H1 (cell line): Measurements from ENCODE around the gene RNF10. TPM values are rescaled to one million over a fixed set of nuclear protein-coding genes. Genes with fewer than 3 reads are reported as not detected.

Experiments used
- CTCF ChIA-PET: fragments of 300-600 bp; sonication (Branson Sonifier 250); formaldehyde crosslinking; loops from one replicate; lab custom pipeline; 2021; ENCODE audit not compliant: partially characterized antibody; lab: Charles Lee
- POLR2A ChIA-PET: fragments of 300-600 bp; sonication (Branson Sonifier 250); formaldehyde crosslinking; loops from one replicate; lab custom pipeline; 2021; ENCODE audit warnings: inconsistent platforms; ENCODE audit not compliant: partially characterized antibody; lab: Charles Lee
- DNase-seq, 2 experiments: peaks; one replicate each; pipeline versions ENCODE4 v3.0.0 to v3.0.0-alpha.2; 2010 to 2022; ENCODE audit warnings: low spot score in 2 of 2, low read depth in 1 of 2, mixed read lengths in 1 of 2
- FAIRE-seq: peaks from 2 replicates; lab custom pipeline; 2011; peaks lifted over from hg19 to GRCh38; lab: Jason Lieb, UNC
- H2AFZ ChIP-seq: 2 replicates; pipeline ENCODE4 v1.8.1; 2012; ENCODE audit warnings: low read length, inconsistent platforms
- H2AK5ac ChIP-seq: 2 replicates; pipeline ENCODE4 v1.6.1; 2013; ENCODE audit warnings: low read depth, low read length
- H2BK120ac ChIP-seq: replicated peaks from 2 replicates; pipeline ENCODE3; 2013; ENCODE audit warnings: low read depth, low read length, inconsistent platforms
- H2BK12ac ChIP-seq: 2 replicates; pipeline ENCODE4 v1.6.1; 2013; ENCODE audit warnings: low read depth, low read length
- H2BK15ac ChIP-seq: 2 replicates; pipeline ENCODE4 v1.6.1; 2013; ENCODE audit warnings: low read length
- H2BK20ac ChIP-seq: 2 replicates; pipeline ENCODE4 v1.6.1; 2013; ENCODE audit warnings: low read length
- H2BK5ac ChIP-seq: 2 replicates; pipeline ENCODE4 v1.6.1; 2013; ENCODE audit warnings: low read depth, low read length
- H3K14ac ChIP-seq: 2 replicates; pipeline ENCODE4 v1.6.1; 2013; ENCODE audit warnings: inconsistent platforms; ENCODE audit not compliant: insufficient read length
- H3K18ac ChIP-seq: 2 replicates; pipeline ENCODE4 v1.6.1; 2013; ENCODE audit warnings: low read length; ENCODE audit errors: extremely low read depth
- H3K23ac ChIP-seq: 2 replicates; pipeline ENCODE4 v1.6.1; 2013; ENCODE audit warnings: inconsistent platforms; ENCODE audit not compliant: insufficient read length
- H3K23me2 ChIP-seq: 2 replicates; pipeline ENCODE4 v1.6.1; 2013; ENCODE audit warnings: low read depth, low read length
- H3K27ac ChIP-seq: 2 replicates; pipeline ENCODE4 v1.6.1; 2011; ENCODE audit warnings: low read depth, low read length, inconsistent platforms
- H3K27me3 ChIP-seq, 4 experiments: replicated peaks in 1 of 4; 1 replicate in 1 of 4; 2 replicates in 3 of 4; pipeline versions ENCODE4 v1.6.1 to v1.8.1; 2011 to 2013; ENCODE audit warnings: low read length in 3 of 4, mild to moderate bottlenecking in 3 of 4, inconsistent platforms in 2 of 4, mixed read lengths in 2 of 4, moderate library complexity in 1 of 4; ENCODE audit not compliant: control insufficient read depth in 3 of 4, insufficient read depth in 3 of 4; ENCODE audit errors: extremely low read depth in 1 of 4
- H3K36me3 ChIP-seq, 4 experiments: 2 replicates each; pipeline versions ENCODE4 v1.6.1 to v1.8.1; 2011 to 2013; ENCODE audit warnings: mild to moderate bottlenecking in 4 of 4, low read length in 3 of 4, moderate library complexity in 2 of 4, control low read depth in 1 of 4, inconsistent platforms in 1 of 4; ENCODE audit not compliant: insufficient read depth in 4 of 4, control insufficient read depth in 2 of 4
- H3K4ac ChIP-seq: replicated peaks from 2 replicates; pipeline ENCODE3; 2013; ENCODE audit warnings: low read length, low read depth, mixed read lengths, inconsistent platforms; ENCODE audit not compliant: insufficient read length
- H3K4me1 ChIP-seq, 4 experiments: replicated peaks in 1 of 4; 1 replicate in 1 of 4; 2 replicates in 3 of 4; pipeline versions ENCODE4 v1.6.1 to v1.8.1; 2011 to 2013; ENCODE audit warnings: low read length in 3 of 4, inconsistent platforms in 2 of 4, mixed read lengths in 1 of 4; ENCODE audit not compliant: insufficient read depth in 4 of 4, control insufficient read depth in 3 of 4
- H3K4me2 ChIP-seq, 2 experiments: 2 replicates each; pipeline versions ENCODE4 v1.6.1 to v1.8.1; 2011 to 2013; ENCODE audit warnings: low read depth in 2 of 2, low read length in 2 of 2, control low read depth in 1 of 2, inconsistent platforms in 1 of 2, mild to moderate bottlenecking in 1 of 2; ENCODE audit not compliant: insufficient read depth in 1 of 2
- H3K4me3 ChIP-seq, 4 experiments: fragments of 200-600, 300-600 bp in 1 of 4; sonication (generic), shearing (Covaris generic), sonication (Bioruptor Twin) in 1 of 4; 2 replicates each; pipeline versions ENCODE4 v1.5.1 to v1.8.1; 2011 to 2016; ENCODE audit warnings: low read length in 4 of 4, low read depth in 3 of 4, control low read depth in 2 of 4, inconsistent platforms in 2 of 4, mild to moderate bottlenecking in 2 of 4, mixed read lengths in 1 of 4, moderate library complexity in 1 of 4; ENCODE audit not compliant: insufficient read depth in 2 of 4; ENCODE audit errors: extremely low read depth in 1 of 4
- H3K56ac ChIP-seq: replicated peaks from 2 replicates; pipeline ENCODE3; 2013; ENCODE audit warnings: low read depth, mild to moderate bottlenecking, mixed read lengths, low read length, inconsistent platforms; ENCODE audit not compliant: insufficient read length
- H3K79me1 ChIP-seq: 2 replicates; pipeline ENCODE4 v1.6.1; 2013; ENCODE audit warnings: low read depth, low read length, control low read depth
- H3K79me2 ChIP-seq, 2 experiments: 2 replicates each; pipeline versions ENCODE4 v1.6.1 to v1.8.1; 2012 to 2013; ENCODE audit warnings: low read length in 2 of 2, mild to moderate bottlenecking in 2 of 2, inconsistent platforms in 1 of 2; ENCODE audit not compliant: insufficient read depth in 2 of 2, control insufficient read depth in 1 of 2
- H3K9ac ChIP-seq, 4 experiments: replicated peaks in 1 of 4; 1 replicate in 1 of 4; 2 replicates in 3 of 4; pipeline versions ENCODE4 v1.6.1 to v1.8.1; 2011 to 2013; ENCODE audit warnings: low read depth in 3 of 4, low read length in 3 of 4, control low read depth in 2 of 4, mild to moderate bottlenecking in 2 of 4, moderate library complexity in 2 of 4, inconsistent platforms in 1 of 4; ENCODE audit errors: extremely low read depth in 1 of 4
- H3K9me3 ChIP-seq, 2 experiments: 2 replicates each; pipeline versions ENCODE4 v1.6.1 to v1.8.1; 2012 to 2013; ENCODE audit warnings: mild to moderate bottlenecking in 2 of 2, moderate library complexity in 2 of 2, control low read depth in 1 of 2, inconsistent platforms in 1 of 2, low read depth in 1 of 2, low read length in 1 of 2, mixed read lengths in 1 of 2; ENCODE audit not compliant: insufficient read depth in 2 of 2
- H4K20me1 ChIP-seq, 2 experiments: replicated peaks in 1 of 2; 2 replicates each; pipeline versions ENCODE3 to v1.8.1; 2011 to 2013; ENCODE audit warnings: inconsistent platforms in 2 of 2, low read length in 2 of 2, mild to moderate bottlenecking in 1 of 2; ENCODE audit not compliant: insufficient read depth in 2 of 2, control insufficient read depth in 1 of 2
- H4K5ac ChIP-seq: 2 replicates; pipeline ENCODE4 v1.6.1; 2013; ENCODE audit warnings: low read length, low read depth, mixed read lengths, inconsistent platforms; ENCODE audit not compliant: insufficient read length
- H4K8ac ChIP-seq: 2 replicates; pipeline ENCODE4 v1.8.0; 2013; ENCODE audit warnings: mild to moderate bottlenecking, moderate library complexity, low read length, inconsistent platforms; ENCODE audit not compliant: insufficient read depth; ENCODE audit errors: extremely low read depth
- H4K91ac ChIP-seq: replicated peaks from 2 replicates; pipeline ENCODE3; 2013; ENCODE audit warnings: low read length, mixed read lengths, inconsistent platforms; ENCODE audit not compliant: insufficient read length
- CBX8 ChIP-seq: fragments of 300-800, 300-1000 bp; sonication (generic); IDR thresholded peaks from 2 replicates; pipeline ENCODE4 v1.7.1; 2016; ENCODE audit warnings: low read depth, low read length, borderline replicate concordance
- HDAC2 ChIP-seq, 2 experiments: fragments of 300-600 bp in 1 of 2; sonication (generic) in 1 of 2; IDR thresholded peaks; 2 replicates each; pipeline ENCODE4 v1.6.1; 2011 to 2012; ENCODE audit warnings: low read depth in 2 of 2, low read length in 2 of 2, mild to moderate bottlenecking in 2 of 2, moderate library complexity in 2 of 2, borderline replicate concordance in 1 of 2, inconsistent platforms in 1 of 2
- SP2 ChIP-seq: IDR thresholded peaks from 2 replicates; pipeline ENCODE4 v1.6.1; 2012; ENCODE audit warnings: mild to moderate bottlenecking, low read length, inconsistent platforms
- WGBS, 2 experiments: shearing (Covaris generic) in 1 of 2; methylation state at CpG; one replicate each; pipeline versions ENCODE4 v1.1.6 to v1.1.7; 2013 to 2015; ENCODE audit warnings: low lambda C conversion rate in 2 of 2, mixed read lengths in 2 of 2, inconsistent platforms in 1 of 2, low coverage in 1 of 2, missing lambda C conversion rate in 1 of 2; ENCODE audit not compliant: insufficient replicate concordance in 2 of 2, insufficient coverage in 1 of 2, insufficient read length in 1 of 2; ENCODE audit errors: extremely low coverage in 1 of 2, missing lambda C conversion rate in 1 of 2; 5-methylcytosine and 5-hydroxymethylcytosine counted together
- polyA plus RNA-seq, 7 experiments: library from polyadenylated mRNA; depleted of rRNA in 3 of 7; stranded (reverse) in 5 of 7; unstranded in 2 of 7; fragments of >200 nt in 5 of 7; fragments of 200-250 nt in 2 of 7; gene quantifications; 1 replicate in 5 of 7; 2 replicates in 1 of 7; 4 replicates in 1 of 7; pipeline versions ENCODE4 v1.2.1 to v1.2.3, GENCODE V29; 2011 to 2013; ENCODE audit warnings: missing spikeins in 2 of 7, mixed read lengths in 2 of 7
- total RNA-seq: library from RNA; stranded (reverse); fragmentation: NEBNext Ultra II Directional; extraction: Animal tissue kit (Norgen Biotek cat#: 25700); gene quantifications from 2 replicates; pipeline ENCODE4 v1.2.1, GENCODE V29; 2021

RNF10 gene
- total and polyA plus RNA-seq, 2 of the 8 experiments (the other 6 are each of a cell fraction or from before 2014, with no cell fraction given), result 71.6 to 171 TPM

- Histone ChIP-seq H3K36me3 (no peaks in the 10 kb centered on the region), H3K4me3 (no peak overlapping the region), H3K4me1 (peaks cover 0 to 8% (median 1%) of the 10 kb centered on the region in 4 experiments; a peak in 4 of 7 replicates), H3K14ac (no peak overlapping the region), H3K79me2 (no peaks in the 10 kb centered on the region), H3K18ac (no peak overlapping the region), H4K5ac (no peak overlapping the region), H2BK20ac (no peak overlapping the region), H3K27me3 (peaks cover 0 to 3% (median 1%) of the 10 kb centered on the region in 4 experiments; a peak in 1 of 7 replicates), H3K9me3 (no peaks in the 10 kb centered on the region), H2AK5ac (no peak overlapping the region), H2AFZ (no peak overlapping the region), H4K8ac (no peak overlapping the region), H2BK12ac (no peak overlapping the region), H3K27ac (no peak overlapping the region), H3K9ac (no peak overlapping the region), H4K91ac (no peak overlapping the region), H3K56ac (no peak overlapping the region), H3K79me1 (no peaks in the 10 kb centered on the region), H2BK15ac (no peak overlapping the region), H3K4me2 (no peak overlapping the region), H3K23me2 (peaks cover 3% of the 10 kb centered on the region; the same call in 1 of the 2 replicates), H4K20me1 (no peaks in the 10 kb centered on the region), H2BK120ac (no peak overlapping the region), H3K4ac (no peak overlapping the region), H2BK5ac (no peak overlapping the region), H3K23ac (no peak overlapping the region)
- CTCF ChIA-PET, result interaction anchor here (1.0 to 2.5 kb wide), 4 partner anchors 12 to 132 kb away, joined by 3 to 7 read pairs (median 4); no protein-coding TSS in a partner anchor
- DNase-seq (no peak), FAIRE-seq (no peak)
- POLR2A ChIA-PET, result interaction anchor here (1.1 kb wide), 2 partner anchors 21 to 121 kb away, joined by 3 to 4 read pairs; no protein-coding TSS in a partner anchor
- 100% methylated on average over 1 of the region's 1 CpG; no CpG with 5 or more reads in 1 of the 2 experiments for WGBS, 2 experiments
- TF ChIP-seq HDAC2 (IDR thresholded peaks at IDR 0.05; ENCODE audit: borderline replicate concordance in 1 of 2, low read depth in 2 of 2, low read length in 2 of 2) (no peak), CBX8 (no peak), SP2 (no peak)
Observed at GRCh38 chr12:120588371-120588770, 54.2 kb downstream of the RNF10 start.
